ENCODE measurements around the gene EML1. TPM values are rescaled to one million over a fixed set of nuclear protein-coding genes. Genes with fewer than 3 reads are reported as not detected.

EML1 gene
- total RNA-seq, 4 donors from 2014 or later: 11.0 to 57.5 (median 24.5) TPM

DNA sequence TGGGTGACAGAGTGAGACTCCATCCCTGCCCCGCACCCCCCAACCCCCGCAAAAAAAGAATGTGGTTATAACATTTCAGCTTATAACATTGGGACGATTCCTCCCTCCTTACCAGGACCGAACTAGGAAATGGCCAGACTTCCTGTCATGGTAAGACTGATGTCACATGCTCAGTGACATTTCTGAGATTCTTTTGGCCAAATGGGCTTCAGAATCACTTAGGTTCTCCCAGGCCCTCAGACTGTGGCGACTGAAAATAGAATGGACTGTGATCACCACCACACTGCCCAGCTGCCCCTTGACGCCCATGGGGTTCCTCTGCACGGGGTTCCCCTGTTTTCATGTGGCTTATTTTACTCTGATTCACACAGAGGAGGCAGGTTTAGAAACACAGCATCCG, 157.0 kb downstream of the EML1 start:
- TF ChIP-seq, protein P1, sequence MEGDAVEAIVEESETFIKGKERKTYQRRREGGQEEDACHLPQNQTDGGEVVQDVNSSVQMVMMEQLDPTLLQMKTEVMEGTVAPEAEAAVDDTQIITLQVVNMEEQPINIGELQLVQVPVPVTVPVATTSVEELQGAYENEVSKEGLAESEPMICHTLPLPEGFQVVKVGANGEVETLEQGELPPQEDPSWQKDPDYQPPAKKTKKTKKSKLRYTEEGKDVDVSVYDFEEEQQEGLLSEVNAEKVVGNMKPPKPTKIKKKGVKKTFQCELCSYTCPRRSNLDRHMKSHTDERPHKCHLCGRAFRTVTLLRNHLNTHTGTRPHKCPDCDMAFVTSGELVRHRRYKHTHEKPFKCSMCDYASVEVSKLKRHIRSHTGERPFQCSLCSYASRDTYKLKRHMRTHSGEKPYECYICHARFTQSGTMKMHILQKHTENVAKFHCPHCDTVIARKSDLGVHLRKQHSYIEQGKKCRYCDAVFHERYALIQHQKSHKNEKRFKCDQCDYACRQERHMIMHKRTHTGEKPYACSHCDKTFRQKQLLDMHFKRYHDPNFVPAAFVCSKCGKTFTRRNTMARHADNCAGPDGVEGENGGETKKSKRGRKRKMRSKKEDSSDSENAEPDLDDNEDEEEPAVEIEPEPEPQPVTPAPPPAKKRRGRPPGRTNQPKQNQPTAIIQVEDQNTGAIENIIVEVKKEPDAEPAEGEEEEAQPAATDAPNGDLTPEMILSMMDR (IDR thresholded peaks at IDR 0.05; ENCODE audit: low read depth): no peak

DNA sequence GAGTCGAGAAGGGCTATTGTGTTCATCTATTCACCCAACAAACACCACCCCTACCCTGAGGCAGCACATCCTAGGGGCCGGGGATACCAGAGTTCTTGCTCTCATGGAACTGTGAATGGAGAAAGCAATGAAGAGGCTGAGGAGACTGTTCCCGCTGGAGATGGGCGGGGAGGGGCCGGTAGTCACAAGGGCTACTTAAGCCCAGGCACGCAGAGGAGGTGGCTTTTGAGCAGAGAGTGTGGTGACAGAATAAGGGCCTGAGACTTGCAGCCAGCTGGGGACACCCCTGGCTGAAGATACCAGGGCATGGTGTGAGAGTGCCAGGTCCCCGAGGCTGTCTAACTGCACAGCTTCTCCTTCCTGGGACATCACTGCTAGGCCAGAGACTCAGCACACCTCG, 157.9 kb downstream of the EML1 start:
- TF ChIP-seq, protein P1 (IDR thresholded peaks at IDR 0.05; ENCODE audit: low read depth): no peak

DNA sequence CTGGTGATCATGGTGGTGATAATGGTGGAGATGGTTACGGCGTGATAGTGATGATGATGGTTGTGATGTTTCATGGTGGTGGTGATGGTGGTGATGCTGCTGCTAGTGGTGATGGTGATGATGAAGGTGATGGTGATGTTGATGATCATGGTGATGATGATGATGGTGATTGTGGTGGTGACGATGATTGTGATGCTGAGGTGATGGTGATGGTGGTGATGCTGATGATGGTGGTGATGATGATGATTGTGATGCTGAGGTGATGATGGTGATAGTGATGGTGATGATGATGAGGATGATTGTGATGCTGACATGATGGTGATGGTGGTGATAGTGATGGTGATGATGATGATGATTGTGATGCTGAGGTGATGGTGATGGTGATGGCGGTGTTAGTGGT, 158.8 kb downstream of the EML1 start:
- TF ChIP-seq, protein P1 (IDR thresholded peaks at IDR 0.05; ENCODE audit: low read depth): no peak

DNA sequence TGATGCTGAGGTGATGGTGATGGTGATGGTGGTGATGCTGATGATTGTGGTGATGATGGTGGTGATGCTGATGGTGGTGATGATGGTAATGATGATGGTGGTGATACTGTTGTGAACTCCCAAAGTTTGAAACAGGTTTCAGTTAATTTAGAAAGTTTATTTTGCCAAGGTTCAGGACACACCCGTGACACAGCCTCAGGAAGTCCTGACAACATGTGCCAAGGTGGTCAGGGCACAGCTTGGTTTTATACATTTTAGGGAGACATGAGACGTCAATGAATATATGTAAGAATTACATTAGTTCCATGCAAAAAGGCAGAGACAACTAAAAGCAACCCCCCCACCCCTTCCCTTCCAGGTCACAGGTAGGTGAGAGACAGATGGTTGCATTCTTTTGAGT, 159.2 kb downstream of the EML1 start:
- TF ChIP-seq, protein P1 (IDR thresholded peaks at IDR 0.05; ENCODE audit: low read depth): no peak

DNA sequence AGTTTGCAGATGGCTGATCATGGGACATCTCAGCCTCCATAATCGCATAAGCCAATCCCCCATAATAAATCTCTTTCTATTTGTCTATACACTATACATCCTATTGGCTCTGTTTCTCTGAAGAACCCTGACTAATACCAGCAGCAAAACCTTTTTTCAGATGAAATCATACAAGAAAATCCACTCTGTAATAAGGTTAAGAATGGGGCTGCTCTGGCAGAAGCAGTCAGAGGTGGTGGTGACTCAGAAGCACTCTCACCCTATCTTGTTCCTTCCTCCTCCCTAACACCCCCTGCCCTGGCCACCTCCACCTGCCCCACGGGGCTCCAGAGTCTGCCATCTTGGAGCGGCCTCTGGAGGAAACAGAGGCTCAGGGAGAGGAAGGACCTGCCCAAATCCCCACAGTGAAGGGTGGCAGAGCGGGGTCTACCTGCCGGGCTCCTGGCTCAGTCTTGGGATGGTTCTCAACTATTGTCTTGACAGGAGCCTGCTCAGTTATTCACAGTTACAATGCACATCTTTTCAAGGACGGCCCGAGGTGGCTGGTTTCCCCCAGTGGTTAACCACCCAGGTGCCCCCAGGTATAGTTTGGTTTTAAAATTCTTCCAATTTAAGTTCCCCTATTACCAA, 162.7 kb downstream of the EML1 start:
- TF ChIP-seq, protein P1 (IDR thresholded peaks at IDR 0.05; ENCODE audit: low read depth): no peak

DNA sequence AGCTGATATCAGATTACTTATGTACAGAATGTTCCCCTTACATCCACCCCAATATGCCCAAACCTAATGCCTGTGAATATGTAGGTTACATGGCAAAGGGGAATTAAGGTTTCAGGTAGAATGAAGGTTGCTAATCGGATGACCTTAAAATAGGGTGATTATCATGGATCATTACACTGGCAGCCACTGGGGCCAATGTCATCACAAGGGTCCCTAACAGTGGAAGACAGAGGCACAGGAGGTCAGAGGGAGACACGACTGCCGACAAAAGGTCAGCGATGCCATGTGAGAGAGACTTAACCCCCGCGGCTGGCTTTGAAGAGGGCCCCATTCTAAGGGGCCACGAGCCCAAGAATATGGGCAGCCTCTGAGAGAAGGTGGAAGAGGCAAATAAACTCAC, 165.2 kb downstream of the EML1 start:
- TF ChIP-seq, protein P1 (IDR thresholded peaks at IDR 0.05; ENCODE audit: low read depth): no peak

DNA sequence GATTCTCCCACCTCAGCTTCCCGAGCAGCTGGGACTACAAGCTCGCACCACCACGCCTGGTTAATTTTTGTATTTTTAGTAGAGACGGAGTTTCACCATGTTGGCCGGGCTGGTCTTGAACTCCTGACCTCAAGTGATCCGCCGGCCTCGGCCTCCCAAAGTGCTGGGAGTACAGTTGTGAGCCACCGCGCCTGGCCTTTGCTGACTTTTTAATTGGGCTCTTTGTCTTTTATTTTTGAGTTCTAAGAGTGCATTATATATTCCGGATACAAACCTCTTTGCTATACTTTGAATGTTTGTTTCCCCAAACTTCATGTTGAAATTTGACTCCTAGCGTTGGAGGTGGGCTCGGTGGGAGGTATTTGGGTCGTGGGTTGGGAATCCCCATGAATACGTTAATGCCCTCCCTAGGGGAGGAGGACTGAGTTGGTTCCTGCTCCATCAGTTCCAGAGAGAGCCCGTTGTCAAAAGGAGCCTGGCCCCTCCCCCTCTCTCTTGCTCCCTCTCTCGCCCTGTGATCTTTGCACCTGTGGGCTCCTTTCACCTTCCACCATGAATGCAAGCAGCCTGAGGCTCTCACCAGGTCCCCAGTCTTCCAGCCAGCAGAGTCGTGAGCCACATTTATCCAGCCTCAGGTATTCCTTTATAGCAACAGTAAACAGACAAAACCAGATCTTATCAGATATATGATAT, 168.8 kb downstream of the EML1 start:
- TF ChIP-seq, protein P1 (IDR thresholded peaks at IDR 0.05; ENCODE audit: low read depth): no peak

Data from subcutaneous adipose tissue (tissue), 4 donors.